Measurements from ENCODE around the gene DLGAP4.

The DLGAP4 gene

DNA sequence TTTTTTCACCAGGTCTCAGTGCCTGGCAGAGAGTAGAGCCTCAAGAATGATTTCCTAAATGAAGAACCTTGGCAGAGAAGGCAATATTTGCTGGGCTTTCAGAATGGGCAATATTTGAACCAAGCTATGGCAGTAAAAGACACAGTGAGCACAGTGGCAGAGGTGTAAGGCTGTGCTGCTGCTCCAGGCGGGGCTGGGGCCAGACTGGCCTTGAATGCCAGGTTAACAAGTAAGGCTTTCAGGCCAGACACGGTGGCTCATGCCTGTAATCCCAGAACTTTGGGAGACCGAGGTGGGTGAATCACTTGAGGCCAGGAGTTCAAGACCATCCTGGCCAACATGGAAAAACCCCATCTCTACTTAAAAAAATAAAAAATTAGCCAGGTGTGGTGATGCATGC is 226.7 kb downstream of the DLGAP4 start:
- no peak for DNase-seq (ENCODE audit: low spot score)
- TF ChIP-seq, protein P1, sequence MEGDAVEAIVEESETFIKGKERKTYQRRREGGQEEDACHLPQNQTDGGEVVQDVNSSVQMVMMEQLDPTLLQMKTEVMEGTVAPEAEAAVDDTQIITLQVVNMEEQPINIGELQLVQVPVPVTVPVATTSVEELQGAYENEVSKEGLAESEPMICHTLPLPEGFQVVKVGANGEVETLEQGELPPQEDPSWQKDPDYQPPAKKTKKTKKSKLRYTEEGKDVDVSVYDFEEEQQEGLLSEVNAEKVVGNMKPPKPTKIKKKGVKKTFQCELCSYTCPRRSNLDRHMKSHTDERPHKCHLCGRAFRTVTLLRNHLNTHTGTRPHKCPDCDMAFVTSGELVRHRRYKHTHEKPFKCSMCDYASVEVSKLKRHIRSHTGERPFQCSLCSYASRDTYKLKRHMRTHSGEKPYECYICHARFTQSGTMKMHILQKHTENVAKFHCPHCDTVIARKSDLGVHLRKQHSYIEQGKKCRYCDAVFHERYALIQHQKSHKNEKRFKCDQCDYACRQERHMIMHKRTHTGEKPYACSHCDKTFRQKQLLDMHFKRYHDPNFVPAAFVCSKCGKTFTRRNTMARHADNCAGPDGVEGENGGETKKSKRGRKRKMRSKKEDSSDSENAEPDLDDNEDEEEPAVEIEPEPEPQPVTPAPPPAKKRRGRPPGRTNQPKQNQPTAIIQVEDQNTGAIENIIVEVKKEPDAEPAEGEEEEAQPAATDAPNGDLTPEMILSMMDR (IDR thresholded peaks at IDR 0.05; ENCODE audit: extremely low read depth, missing control alignments) = no peak

DNA sequence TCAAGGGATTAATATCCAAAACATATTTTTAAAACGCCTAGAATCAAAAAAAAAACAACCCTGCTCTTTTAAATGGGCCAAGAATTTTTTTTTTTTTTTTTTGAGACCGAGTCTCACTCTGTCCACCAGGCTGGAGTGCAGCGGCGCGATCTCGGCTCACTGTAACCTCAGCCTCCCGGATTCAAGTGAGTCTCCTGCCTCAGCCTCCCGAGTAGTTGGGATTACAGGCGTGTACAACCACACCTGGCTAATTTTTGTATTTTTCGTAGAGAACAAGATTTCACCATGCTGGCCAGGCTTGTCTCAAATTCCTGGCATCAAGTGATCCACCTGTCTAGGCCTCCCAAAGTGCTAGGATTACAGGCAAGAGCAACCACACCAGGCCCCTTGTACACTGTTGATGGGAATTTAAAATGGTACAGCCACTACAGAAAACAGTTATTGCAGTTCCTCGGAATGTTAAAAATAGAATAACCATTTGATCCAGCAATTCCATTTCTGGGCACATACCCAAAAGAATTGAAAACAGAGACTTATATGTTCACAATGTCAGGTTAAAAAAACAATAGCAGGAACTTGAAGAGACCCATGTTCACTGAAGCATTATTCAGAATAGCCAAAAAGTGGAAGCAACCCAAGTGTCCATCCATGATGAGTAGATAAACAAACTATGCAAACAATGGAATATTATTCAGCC is 232.0 kb downstream of the DLGAP4 start:
- TF ChIP-seq, protein P1 (IDR thresholded peaks at IDR 0.05; ENCODE audit: extremely low read depth, missing control alignments) = no peak
- DNase-seq (ENCODE audit: low spot score) = no peak

DNA sequence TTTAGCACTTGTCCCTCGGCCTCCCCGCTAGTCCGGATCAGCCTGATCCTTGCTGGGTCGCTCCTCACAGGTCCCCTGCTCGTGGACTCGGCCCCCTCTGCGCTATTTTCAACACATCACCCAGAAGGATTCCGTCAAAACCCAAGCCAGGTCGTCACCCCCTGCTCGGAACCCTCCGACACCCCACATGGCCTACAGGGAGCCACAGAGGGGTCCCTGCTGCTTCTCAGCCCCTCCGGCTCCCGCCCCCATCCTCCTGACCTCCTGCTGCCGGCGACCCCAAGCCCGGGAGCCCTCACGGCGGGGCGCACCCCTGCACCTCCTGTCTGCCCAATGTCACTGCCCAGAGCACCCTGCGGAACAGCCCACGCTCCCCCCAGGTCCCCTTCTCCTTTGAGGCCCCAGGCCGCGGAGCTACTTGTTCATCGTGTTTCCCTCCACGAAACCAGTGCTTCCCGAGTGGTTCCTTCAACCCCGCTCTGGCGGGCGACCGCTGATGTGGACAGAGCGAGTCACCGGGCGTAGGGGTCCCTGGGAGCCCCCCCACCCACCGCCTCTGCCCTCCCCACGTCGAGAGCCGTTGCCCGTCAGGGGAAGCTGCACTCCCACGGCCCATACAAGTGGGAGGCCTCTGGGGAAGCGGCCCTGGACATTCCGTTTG is 234.5 kb downstream of the DLGAP4 start:
- no peak for DNase-seq (ENCODE audit: low spot score)

DNA sequence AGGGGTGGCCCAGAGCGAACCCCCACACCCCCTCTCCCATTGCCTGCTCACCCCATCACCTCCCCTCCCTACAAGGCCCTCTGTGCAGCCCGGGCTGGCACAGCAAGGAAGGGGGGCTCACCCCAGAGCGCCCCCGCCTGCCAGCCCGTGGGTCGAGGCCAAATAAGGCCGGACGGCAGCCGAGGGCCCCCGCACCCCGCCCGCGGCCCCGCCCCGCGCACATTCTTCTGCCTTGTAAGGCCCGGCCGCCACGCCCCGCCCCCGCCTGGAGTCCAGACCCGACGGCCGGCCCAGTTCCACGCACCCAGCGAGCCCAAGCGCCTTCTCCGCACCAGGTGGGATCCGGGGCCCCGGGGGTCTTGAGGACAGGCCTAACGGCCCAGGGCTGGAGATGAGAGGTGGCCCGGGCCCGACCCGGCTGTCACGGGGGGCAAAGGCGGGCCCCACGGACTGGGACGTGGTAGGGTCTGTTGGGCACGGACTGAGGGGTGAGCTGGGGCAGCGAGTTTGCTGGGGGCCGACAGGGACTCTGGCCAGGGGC is 235.2 kb downstream of the DLGAP4 start, which contains the start of gene MYL9:
TSS of gene MYL9 (plus strand) at position 293 of the 541 bp plus-strand sequence. CDS start 3,366 bp downstream, outside the sequence.
- peak; percentile 71 for DNase-seq (ENCODE audit: low spot score)
- TF ChIP-seq, protein P1 (IDR thresholded peaks at IDR 0.05; ENCODE audit: extremely low read depth, missing control alignments) = no peak

More for the DNA sequence above, 234.5 kb downstream of the DLGAP4 start:
- TF ChIP-seq, protein P1 (IDR thresholded peaks at IDR 0.05; ENCODE audit: extremely low read depth, missing control alignments) = no peak

DNA sequence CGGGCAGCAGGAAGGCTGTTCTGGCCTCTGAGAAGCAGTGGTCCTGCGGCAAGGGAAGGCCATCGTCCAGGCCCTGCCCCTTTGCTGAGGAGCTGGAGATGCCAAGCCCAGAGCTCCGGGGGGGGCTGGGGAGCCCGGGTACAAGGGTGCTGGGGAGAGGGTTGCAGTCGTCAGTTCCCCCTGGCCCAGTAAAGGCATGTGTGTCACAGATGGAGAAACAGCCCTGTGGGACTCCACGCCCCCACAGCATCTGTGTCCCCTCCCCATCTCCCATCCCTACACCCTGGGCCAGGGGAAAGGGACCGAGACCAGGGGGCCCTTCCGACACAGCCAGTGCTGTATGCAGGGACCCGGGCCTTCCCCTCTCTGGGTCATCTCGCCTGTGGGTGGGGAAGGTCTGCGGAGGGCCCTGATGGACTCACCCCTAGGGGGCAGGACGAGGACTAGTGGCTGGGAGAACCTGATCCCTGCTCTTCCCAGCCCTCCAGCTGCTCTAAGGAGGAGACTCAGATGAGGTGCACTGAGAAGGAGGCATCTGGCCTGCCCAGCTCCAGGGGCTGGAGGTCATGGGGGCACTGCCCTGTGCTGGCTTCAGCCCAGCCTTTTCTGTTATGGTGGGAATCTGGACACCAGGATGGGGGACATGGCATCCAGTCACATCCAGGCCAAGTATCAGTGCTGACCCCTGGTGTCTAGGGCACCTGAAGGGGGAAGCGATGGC is 235.8 kb downstream of the DLGAP4 start:
- TF ChIP-seq, protein P1 (IDR thresholded peaks at IDR 0.05; ENCODE audit: extremely low read depth, missing control alignments) = no peak
- no peak for DNase-seq (ENCODE audit: low spot score)

- TF ChIP-seq, protein P1 (IDR thresholded peaks at IDR 0.05; ENCODE audit: extremely low read depth, missing control alignments) = no peak
- DNase-seq (ENCODE audit: low spot score) = no peak
Measured at GRCh38 chr20:36542516-36543183, 236.5 kb downstream of the DLGAP4 start.
